ENCODE data around the gene BICD1. TPM values are rescaled to one million over a fixed set of nuclear protein-coding genes. Genes with fewer than 3 reads are reported as not detected.

BICD1 gene
- total and polyA plus RNA-seq, 10 donors = 8.5 to 62.9 (median 44.2) TPM

DNA sequence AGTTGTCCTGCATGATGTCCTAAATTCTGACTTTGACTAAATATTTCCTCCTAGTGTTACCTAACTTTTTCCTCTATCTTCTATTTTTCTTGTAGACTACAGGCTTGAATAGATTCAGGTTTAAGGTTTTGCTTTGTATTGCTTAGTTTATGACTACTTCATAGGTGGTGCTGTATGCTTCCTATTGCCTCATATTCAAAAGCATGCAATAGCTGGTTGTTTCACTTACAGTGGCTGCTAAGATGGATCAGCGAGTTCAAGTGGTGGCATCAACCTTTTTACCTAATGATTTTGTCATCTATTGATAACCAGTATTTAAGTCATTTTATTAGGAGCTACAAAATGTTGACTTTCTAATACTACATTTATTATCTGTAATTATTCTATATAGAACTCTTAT lies 36.3 kb upstream of the BICD1 start:
- Histone ChIP-seq H3K4me1 (no peaks in the 10 kb centered on the region), H3K27ac (no peak overlapping the region), H3K9me3 (peaks cover 0 to 10% (median 4%) of the 10 kb centered on the region in 8 donors), H3K27me3 (replicated peaks in 1 of 7) (no peaks in the 10 kb centered on the region), H3K36me3 (no peaks in the 10 kb centered on the region), H3K4me3 (no peak overlapping the region)
- TF ChIP-seq, protein P1, sequence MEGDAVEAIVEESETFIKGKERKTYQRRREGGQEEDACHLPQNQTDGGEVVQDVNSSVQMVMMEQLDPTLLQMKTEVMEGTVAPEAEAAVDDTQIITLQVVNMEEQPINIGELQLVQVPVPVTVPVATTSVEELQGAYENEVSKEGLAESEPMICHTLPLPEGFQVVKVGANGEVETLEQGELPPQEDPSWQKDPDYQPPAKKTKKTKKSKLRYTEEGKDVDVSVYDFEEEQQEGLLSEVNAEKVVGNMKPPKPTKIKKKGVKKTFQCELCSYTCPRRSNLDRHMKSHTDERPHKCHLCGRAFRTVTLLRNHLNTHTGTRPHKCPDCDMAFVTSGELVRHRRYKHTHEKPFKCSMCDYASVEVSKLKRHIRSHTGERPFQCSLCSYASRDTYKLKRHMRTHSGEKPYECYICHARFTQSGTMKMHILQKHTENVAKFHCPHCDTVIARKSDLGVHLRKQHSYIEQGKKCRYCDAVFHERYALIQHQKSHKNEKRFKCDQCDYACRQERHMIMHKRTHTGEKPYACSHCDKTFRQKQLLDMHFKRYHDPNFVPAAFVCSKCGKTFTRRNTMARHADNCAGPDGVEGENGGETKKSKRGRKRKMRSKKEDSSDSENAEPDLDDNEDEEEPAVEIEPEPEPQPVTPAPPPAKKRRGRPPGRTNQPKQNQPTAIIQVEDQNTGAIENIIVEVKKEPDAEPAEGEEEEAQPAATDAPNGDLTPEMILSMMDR (IDR thresholded peaks at IDR 0.05 in 8 of 11, conservative IDR thresholded peaks at IDR 0.05 in 3 of 11) = no peak
- TF ChIP-seq POLR2A (IDR thresholded peaks at IDR 0.05) (no peak), POLR2AphosphoS5 (IDR thresholded peaks at IDR 0.05) (no peak)
- WGBS, 5 donors = 0 to 93% (median 59%) methylated on average over 1 of the region's 1 CpG
- no peak for DNase-seq
- intact Hi-C loops (cut with DNase I; ENCODE audit: low total_unique reads) = no loop called here

DNA sequence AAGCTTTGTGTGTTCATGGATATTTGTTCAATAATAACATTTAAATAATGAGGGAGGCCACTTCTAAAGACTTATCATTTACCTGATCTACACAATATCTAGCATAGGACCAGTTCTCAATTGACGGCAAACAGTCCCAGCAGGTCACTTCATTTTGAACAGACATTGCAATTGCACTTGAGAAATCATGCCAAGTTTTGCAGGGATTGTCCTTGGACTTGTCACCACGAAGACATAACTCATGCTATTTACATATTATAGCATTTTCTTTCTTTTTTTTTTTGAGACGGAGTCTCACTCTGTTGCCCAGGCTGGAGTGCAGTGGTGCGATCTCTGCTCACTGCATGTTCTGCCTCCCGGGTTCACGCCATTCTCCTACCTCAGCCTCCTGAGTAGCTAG lies 34.5 kb upstream of the BICD1 start:
- 78 to 86% (median 82%) methylated on average over 6 of the region's 6 CpGs for WGBS, 5 donors
- Histone ChIP-seq H3K9me3 (peaks cover 0 to 10% (median 4%) of the 10 kb centered on the region in 8 donors), H3K4me1 (no peaks in the 10 kb centered on the region), H3K36me3 (no peaks in the 10 kb centered on the region), H3K27me3 (replicated peaks in 1 of 7) (no peaks in the 10 kb centered on the region), H3K4me3 (no peak overlapping the region), H3K27ac (no peak overlapping the region)
- no peak for TF ChIP-seq POLR2AphosphoS5 (IDR thresholded peaks at IDR 0.05)
- TF ChIP-seq POLR2A (IDR thresholded peaks at IDR 0.05) = no peak
- TF ChIP-seq, protein P1 (IDR thresholded peaks at IDR 0.05 in 8 of 11, conservative IDR thresholded peaks at IDR 0.05 in 3 of 11) = no peak
- intact Hi-C loops (cut with DNase I; ENCODE audit: low total_unique reads) = no loop called here
- no peak for DNase-seq

DNA sequence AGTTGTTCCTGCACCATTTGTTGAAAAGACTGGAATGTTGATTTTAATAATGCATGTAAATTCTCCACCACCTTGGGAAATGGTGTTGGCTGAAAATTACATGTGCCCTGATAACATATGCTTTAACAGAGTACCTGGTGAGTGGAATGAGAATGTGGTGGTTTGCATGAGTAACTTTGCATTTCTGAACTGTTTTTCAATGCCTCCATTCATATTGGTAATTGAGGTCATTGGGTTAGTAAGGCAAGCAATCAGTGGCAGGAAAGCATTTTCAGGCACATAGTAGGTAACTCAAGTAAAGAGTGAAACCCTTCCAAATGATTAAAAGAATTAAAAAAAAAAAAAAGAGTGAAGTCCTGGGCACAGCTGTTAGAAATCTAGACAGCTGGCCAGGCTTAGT lies 32.2 kb upstream of the BICD1 start:
- H3K9me3 ChIP-seq = peaks cover 0 to 10% (median 4%) of the 10 kb centered on the region in 8 donors
- no peak overlapping the region for H3K27ac ChIP-seq
- no peaks in the 10 kb centered on the region for H3K4me1 ChIP-seq
- intact Hi-C loops (cut with DNase I; ENCODE audit: low total_unique reads) = no loop called here
- H3K36me3 ChIP-seq = no peaks in the 10 kb centered on the region
- no peaks in the 10 kb centered on the region for H3K27me3 ChIP-seq (replicated peaks in 1 of 7)
- DNase-seq = no peak
- TF ChIP-seq POLR2AphosphoS5 (IDR thresholded peaks at IDR 0.05) = no peak
- TF ChIP-seq, protein P1 (IDR thresholded peaks at IDR 0.05 in 8 of 11, conservative IDR thresholded peaks at IDR 0.05 in 3 of 11) = no peak
- no peak for TF ChIP-seq POLR2A (IDR thresholded peaks at IDR 0.05)
- no peak overlapping the region for H3K4me3 ChIP-seq

DNA sequence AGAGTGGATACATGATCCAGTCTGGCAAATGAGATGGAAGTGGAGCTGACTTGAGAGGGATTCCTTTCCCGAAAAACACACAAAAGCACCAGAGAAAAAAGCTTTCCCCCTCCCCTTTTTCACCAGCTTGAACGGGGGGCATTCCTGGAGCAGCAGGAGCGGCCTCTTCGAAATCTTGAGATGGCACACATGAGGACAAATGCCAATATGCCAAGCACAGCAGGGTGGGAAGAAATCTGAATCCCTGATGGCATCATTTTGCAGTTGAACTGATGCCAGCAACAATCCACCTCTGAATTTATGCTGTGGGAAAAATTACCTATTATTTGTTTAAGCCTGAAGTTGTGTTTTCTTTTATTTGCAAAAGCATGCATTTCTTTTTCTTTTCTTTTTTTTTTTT lies 29.7 kb upstream of the BICD1 start:
- no peaks in the 10 kb centered on the region for H3K36me3 ChIP-seq
- TF ChIP-seq, protein P1 (IDR thresholded peaks at IDR 0.05 in 8 of 11, conservative IDR thresholded peaks at IDR 0.05 in 3 of 11) = no peak
- TF ChIP-seq POLR2AphosphoS5 (IDR thresholded peaks at IDR 0.05) = no peak
- TF ChIP-seq POLR2A (IDR thresholded peaks at IDR 0.05) = no peak
- H3K27me3 ChIP-seq (replicated peaks in 1 of 7) = no peaks in the 10 kb centered on the region
- no peaks in the 10 kb centered on the region for H3K4me1 ChIP-seq
- no peak overlapping the region for H3K27ac ChIP-seq
- no peak for DNase-seq
- intact Hi-C loops (cut with DNase I; ENCODE audit: low total_unique reads) = no loop called here
- WGBS, 5 donors = 86 to 97% (median 94%) methylated on average over 4 of the region's 4 CpGs
- peaks cover 0 to 10% (median 4%) of the 10 kb centered on the region in 8 donors for H3K9me3 ChIP-seq
- no peak overlapping the region for H3K4me3 ChIP-seq

Data from spleen (tissue), 11 donors.